HG02623 (cell line): ENCODE measurements around the gene GMIP.
A peak's percentile ranks its signal among the peaks of the same experiment; 100 is the strongest.
"Not testable (repeated sequence)": the region's sequence is repeated elsewhere in the genome, so short reads cannot be mapped to it uniquely, and the experiment has no call there.

Source experiments
- ATAC-seq: cut with Tn5 transposase; IDR thresholded peaks from one replicate; pipeline ENCODE4 v1.9.1; 2021; ENCODE audit warnings: moderate library complexity; ENCODE audit not compliant: unreplicated experiment

The GMIP gene, protein sequence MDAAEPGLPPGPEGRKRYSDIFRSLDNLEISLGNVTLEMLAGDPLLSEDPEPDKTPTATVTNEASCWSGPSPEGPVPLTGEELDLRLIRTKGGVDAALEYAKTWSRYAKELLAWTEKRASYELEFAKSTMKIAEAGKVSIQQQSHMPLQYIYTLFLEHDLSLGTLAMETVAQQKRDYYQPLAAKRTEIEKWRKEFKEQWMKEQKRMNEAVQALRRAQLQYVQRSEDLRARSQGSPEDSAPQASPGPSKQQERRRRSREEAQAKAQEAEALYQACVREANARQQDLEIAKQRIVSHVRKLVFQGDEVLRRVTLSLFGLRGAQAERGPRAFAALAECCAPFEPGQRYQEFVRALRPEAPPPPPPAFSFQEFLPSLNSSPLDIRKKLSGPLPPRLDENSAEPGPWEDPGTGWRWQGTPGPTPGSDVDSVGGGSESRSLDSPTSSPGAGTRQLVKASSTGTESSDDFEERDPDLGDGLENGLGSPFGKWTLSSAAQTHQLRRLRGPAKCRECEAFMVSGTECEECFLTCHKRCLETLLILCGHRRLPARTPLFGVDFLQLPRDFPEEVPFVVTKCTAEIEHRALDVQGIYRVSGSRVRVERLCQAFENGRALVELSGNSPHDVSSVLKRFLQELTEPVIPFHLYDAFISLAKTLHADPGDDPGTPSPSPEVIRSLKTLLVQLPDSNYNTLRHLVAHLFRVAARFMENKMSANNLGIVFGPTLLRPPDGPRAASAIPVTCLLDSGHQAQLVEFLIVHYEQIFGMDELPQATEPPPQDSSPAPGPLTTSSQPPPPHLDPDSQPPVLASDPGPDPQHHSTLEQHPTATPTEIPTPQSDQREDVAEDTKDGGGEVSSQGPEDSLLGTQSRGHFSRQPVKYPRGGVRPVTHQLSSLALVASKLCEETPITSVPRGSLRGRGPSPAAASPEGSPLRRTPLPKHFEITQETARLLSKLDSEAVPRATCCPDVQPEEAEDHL

DNA sequence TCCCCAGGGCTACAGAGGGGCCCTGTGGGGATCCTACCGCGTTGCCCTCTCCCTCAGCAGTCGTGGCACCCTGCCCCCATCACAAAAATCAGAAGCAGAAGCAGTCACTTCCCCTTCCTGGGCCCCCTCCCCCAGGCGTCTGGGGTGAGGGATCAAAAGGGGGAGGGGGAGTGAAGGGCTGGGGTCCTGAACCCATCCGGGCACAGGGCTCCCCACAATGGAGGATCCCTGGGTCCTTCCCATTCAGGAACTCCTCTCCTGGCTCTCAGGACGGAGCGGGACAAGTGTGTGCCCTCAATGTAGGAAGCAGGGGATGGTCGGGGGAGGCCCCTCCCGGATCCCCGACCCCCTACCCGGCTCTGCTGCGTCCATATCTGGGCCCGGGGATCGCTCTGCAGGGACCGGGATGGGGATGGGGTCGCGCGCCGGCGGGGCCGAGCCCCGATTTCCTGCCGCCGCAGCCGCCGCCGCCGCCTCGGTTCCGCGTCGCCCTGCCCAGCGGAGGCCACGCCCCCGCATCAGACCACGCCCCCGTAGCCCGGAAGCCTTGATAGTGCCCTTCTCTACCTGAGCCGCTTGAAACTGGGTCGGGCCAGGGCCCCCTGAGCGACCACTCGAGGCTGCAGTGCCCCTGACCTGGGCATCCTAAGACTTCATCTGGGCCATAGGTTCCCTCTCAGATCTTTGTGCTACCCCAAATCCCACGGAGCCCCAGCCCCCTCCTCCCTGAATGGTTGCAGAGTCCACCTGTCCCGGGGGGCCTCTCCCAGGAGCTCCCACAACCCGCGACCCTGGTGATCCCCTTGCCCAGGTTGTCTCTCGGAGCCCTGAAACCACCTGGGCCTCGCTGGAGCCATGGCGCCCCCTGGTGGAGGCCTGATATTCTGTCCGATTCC is at the start of gene GMIP:
GMIP (minus strand) TSS at position 500 of the 896 bp plus-strand sequence; CDS start at position 372, 128 bp downstream.
- peak; percentile 67 for ATAC-seq

DNA sequence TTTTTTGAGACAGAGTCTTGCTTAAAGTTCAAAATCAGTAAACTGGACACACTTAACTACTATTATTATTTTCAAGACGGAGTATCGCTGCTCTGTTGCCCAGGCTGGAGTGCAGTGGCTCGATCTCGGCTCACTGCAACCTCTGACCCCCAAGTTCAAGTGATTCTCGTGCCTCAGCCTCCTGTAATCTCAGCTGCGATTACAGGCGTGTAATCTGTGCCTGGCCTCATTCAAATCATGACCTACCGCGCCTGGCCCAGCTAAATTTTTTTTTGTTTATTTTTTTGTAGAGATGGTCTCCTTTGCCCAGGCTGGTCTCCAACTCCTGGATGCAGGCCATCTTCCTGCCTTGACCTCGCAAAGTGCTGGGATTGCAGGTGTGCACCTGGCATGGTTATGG is 48.2 kb upstream of the GMIP start:
- ATAC-seq: no peak

DNA sequence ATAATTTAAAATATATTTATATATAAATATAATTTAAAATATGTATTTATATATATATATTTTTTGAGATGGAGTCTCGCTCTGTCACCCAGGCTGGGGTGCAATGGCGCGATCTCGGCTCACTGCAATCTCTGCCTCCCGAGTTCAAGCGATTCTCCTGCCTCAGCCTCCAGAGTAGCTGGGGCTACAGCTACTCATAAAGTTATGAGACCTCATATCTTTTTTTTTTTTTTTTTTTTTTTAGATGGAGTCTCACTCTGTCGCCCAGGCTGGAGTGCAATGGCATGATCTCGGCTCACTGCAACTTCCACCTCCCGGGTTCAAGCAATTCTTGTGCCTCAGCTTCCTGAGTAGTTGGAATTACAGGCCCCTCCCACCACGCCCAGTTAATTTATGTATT is 45.6 kb upstream of the GMIP start:
- not testable (repeated sequence) for ATAC-seq

DNA sequence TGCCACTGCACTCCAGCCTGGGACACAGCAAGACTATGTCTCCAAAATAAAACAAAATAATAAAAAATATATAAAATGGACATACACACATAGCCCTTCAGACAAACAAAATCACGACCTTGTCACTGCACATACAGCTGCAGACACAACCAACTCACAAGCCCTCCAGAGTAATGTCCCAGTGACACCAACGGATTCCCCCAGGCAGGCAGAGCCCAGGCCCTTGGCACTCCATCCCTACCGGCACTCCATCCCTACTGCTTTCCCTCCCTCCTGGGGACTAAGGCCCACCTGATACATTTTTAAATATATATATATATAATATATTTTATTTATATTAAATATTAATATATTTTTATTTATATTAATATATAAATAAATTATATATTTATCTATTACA is 43.6 kb upstream of the GMIP start:
- no peak for ATAC-seq

DNA sequence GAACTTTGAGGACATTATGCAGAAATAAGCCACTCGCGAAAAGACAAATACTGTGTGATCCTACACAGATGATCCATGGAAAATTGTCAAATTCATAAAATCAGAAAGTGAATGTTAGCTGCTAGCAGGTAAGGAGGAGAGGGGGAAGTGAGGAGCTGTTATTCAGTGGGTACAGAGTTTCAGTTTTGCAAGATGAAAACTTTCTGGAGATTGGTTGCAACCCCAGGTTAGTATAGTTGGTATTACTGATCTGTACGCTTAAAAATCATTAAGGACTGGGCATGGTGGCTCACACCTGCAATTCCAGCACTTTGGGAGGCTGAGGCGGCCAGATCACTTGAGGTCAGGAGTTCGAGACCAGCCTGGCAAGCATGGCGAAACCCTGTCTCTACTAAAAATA is 43.1 kb upstream of the GMIP start:
- ATAC-seq: no peak

DNA sequence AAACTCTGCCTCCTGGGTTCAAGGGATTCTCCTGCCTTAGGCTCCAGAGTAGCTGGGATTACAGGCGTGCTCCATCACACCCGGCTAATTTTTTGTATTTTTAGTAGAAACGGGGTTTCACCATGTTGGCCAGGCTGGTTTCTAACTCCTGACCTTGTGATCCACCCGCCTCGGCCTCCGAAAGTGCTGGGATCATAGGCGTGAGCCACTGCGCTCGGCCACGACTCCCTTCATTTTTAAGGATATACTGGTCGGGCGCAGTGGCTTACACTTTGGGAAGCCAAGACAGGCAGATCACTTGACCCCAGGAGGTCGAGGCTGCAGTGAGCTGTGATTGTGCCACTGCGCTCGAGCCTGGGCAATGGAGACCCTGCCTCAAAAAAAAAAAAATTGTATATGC is 42.7 kb upstream of the GMIP start:
- ATAC-seq: not testable (repeated sequence)

DNA sequence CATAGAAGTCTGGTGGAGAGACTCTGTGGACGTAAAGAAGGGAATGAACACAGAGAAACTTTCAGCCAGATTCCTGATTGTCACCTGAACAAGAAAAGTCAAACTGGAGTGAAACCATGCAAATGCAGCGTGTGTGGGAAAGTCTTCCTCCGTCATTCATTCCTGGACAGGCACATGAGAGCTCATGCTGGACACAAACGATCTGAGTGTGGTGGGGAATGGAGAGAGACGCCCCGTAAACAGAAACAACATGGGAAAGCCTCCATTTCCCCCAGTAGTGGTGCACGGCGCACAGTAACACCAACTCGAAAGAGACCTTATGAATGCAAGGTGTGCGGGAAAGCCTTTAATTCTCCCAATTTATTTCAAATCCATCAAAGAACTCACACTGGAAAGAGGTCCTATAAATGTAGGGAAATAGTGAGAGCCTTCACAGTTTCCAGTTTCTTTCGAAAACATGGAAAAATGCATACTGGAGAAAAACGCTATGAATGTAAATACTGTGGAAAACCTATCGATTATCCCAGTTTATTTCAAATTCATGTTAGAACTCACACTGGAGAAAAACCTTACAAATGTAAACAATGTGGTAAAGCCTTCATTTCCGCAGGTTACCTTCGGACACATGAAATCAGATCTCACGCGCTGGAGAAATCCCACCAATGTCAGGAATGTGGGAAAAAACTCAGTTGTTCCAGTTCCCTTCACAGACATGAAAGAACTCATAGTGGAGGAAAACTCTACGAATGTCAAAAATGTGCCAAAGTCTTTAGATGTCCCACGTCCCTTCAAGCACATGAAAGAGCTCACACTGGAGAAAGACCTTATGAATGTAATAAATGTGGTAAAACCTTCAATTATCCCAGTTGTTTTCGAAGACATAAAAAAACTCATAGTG is 36.0 kb upstream of the GMIP start:
- no peak for ATAC-seq

DNA sequence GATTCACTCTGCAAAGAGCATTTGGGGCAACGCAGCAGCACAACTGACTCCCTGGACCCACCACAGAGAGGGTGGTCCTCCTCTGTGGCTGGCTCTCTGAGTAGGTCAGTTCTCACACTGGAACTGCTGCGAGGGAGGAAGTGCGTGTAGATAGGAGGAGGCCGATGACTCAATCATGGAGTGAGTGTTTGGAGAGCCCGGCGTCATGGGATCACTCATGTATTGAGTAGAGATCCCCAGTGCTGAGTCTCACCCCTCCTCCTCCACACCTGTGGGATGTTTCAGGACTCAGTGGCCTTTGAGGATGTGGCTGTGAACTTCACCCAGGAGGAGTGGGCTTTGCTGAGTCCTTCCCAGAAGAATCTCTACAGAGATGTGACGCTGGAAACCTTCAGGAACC is 34.1 kb upstream of the GMIP start:
- no peak for ATAC-seq

DNA sequence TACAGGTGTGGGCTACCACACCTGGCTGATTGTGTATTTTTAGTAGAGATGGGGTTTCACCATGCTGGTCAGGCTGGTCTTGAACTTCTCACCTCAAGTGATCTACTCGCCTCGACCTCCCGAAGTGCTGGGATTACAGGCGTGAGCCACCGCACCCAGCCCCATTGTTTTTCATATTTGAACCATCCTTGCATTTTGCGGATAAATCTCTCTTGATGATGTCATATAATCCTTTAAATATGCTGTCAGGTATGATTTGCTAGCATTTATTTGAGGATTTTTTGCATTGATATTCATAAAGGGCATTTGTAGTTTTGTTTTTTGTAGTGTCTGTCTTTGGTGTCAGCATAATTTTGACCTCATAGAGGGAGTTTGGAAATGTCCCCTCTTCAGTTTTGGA is 30.9 kb upstream of the GMIP start:
- ATAC-seq: no peak

DNA sequence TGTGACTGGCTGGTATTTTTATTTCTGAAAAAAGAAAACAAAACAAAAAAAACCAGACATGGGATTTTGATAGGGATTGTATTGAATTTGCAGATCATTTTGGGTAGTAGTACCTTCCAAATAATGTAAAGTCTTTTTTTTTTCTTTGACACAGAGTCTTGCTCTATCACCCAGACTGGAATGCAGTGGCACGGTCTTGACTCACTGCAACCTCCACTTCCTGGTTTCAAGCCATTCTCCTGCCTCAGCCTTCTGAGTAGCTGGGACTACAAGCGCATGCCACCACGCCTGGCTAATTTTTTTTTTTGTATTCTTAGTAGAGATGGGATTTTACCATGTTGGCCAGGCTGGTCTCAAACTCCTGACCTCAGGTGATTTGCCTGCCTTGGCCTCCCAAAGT is 29.4 kb upstream of the GMIP start:
- ATAC-seq: no peak

DNA sequence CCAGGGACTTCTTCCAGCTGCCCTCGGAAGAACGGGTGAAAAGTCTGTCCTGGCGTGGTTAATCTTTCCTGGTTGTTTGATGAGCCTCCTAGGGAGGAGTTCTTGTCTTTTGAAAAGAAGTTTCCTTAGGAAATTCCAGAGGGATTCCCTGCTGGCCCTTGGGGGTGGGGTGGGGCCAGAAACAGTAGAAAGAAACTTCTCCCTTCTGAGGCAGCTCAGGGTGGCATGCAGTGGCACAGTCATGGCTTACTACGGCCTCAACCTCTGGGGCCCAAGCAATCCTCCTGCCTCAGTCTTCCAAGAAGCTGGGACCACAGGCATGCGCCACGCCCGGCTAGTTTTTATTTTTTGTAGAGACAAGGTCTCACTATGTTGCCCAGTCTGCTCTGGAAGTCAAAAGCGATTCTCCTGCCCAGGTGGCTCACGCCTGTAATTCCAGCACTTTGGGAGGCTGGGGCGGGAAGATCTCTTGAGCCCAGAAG is 26.7 kb upstream of the GMIP start:
- no peak for ATAC-seq

DNA sequence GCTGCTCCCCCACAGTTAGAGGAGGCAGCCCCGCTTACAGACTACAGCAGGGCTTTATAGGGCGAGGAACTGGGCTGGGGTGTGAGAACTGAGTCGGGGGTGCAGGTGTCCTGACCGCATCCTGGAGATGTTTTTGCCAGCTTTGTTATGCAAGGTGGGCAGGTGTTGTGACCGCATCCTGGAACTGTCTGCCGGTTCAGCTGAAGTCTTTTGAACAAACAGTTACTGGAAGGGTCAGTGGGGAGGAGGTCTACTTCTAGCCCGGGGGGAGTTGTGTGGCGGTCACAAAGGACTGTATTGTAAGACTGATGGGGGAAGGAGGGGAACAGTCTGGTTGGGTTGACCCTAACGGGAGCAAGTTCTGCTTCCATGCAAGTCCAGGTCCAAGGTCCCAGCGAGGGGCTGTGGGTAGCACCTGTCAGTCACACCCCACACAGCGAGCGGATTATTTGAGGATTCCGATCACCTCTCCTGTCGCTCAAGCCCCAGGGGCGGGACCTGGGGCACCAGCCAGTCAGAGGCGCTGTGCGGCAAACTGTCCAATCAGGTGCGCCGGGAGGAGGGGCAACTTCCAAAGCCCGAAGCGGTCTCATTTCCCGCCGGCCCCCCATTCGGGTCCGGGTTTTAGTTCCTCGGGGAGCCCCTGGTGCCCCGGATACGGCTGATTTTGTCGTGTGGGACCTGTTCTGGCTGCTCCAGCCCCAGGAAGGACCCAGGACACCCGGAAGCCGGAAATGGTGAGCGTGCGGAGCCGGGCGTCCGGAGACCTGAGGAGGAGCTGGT is 25.0 kb upstream of the GMIP start, which contains the start of gene ZNF101:
ZNF101 (plus strand) TSS at position 610 of the 783 bp plus-strand sequence; CDS start at position 735, 125 bp downstream.
- ATAC-seq: peak; percentile 56

DNA sequence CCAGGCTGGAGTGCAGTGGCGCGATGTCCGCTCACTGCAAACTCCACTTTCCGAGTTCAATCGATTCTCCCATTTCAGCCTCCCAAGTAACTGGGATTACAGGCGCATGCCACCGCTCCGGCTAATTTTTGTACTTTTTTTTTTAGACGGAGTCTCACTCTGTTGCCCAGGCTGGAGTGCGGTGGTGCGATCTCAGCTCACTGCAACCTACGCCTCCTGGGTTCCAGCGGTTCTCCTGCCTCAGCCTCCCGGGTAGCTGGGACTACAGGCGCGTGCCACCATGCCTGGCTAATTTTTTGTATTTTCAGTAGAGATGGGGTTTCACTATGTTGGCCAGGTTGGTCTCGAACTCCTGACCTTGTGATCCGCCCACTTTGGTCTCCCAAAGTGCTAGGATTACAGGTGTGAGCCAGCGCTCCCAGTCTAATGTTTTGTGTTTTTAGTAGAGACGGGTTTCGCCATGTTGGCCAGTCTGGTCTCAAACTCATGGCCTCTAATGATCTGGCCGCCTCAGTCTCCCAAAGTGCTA is 22.0 kb upstream of the GMIP start:
- not testable (repeated sequence) for ATAC-seq

DNA sequence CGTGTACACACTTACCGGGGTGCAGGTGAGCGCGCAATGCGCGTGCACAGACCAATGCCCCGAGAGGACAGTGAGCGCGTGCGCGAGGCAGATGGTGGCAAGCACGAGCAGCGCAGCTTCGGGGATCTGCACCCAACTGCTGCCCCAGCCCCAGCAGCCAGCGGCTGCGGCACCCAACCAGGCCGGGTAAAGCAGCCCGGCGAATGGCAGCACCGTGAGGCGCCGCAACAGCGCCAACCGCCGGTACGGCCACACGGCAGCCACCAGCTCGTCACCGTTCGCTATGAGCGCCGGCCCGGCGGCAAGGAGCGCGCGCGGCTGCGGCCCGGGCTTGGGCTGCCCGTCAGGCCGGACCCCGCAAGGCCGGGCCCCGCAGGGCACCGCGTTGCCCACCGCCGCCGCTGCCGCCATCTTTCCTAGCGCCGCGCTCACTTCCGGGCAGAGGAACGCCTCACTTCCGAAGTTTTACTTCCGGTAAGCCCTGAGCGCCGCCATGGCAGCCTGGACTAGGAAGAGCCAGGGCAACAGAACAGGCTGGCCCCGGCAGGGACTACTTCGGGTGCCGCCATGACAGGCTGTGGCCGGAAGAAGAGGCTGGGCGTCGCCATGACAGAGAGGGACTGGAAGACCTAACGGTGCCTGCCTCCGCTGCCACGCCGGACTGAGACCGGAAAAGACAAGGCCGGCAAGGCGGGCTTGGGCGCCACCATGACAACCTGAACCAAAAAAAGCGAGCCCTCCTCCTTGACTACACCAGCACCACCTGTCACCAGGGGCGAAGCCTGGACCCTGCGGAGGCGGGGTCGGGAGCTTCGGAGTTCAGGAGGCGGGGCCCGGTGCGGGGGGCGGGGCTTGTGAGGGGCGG is 20.0 kb upstream of the GMIP start, which contains the start of gene ATP13A1:
ATP13A1 (minus strand) TSS at position 421 of the 865 bp plus-strand sequence; CDS start at position 411, 10 bp downstream.
- peak; percentile 70 for ATAC-seq

DNA sequence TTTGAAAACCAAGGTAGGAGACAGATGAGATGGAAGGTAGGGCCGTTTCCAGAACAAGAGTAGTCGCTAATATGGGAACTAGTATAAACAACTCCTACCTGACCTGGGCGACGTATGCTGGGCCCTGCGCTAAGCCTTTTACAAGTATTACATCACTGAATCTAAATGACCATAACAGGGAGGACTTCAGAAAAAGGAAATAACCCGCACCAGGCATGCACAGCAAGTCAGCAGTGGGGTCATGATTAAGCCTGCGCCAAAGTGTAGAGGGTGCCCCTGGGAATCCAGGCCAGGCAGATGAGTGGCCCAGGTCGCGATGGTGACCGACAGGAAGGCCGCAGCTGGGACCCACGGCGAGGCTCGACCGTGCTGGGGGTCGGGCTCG is 19.4 kb upstream of the GMIP start:
- ATAC-seq: no peak

DNA sequence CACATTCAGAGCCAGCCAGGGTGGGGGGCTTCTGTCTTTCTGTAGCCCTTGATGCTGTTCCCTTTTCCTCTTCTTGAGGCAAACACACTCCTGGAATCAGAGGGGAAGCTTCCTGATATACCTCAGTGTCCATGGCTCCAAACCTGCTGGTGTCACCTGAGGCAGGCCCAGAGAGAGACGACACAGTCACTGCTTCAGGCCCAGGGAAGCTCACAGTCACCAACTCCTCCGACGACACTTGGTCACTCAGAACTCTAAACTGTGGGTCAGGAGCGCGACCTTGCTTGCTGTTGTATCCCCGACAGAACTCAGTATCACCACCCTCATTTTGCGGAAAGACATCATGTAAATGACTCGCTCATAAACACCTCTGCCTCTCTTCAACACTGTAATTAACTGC is 18.9 kb upstream of the GMIP start:
- ATAC-seq: no peak

DNA sequence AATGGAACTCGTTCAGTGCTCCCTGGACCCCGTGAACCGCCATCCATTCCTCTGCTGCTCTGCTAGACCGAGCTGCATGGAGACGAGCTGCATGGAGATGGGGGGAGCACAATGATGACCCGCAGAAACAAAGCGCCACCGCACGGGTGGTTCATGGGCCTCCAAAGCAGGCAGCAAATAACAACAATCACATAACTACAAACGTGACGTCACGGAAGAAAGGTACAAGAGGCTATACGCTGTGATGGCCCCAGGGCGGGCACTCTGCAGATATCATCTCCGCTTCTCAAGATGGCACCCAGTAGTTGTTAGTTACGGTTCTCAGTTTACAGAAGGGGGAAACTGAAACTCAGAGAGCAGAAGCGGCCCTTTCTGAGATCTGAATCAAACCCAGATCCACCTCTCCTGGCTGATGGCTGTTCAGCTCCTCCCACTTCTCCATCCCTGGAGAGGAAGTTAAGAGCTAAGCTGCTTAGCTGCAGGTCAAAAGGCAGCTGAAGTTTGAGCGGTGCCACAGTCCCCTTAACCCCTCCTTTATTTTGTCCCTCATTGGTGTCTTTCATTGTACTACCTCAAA is 18.3 kb upstream of the GMIP start:
- ATAC-seq: no peak
